Adipose tissue (tissue), 3 donors: ENCODE data around the gene SPTB. TPM values are rescaled to one million over a fixed set of nuclear protein-coding genes. Genes with fewer than 3 reads are reported as not detected.
"Not testable (repeated sequence)": the region's sequence is repeated elsewhere in the genome, so short reads cannot be mapped to it uniquely, and the experiment has no call there.

Experiments
- H3K27ac ChIP-seq: one replicate; pipeline ENCODE4 v1.5.1; 2013; ENCODE audit warnings: low read depth, low read length
- WGBS, 3 donors: extraction: QIAGEN DNeasy Blood & Tissue Kit; methylation state at CpG; one replicate each; pipeline ENCODE4 v1.1.7; 2013; 5-methylcytosine and 5-hydroxymethylcytosine counted together
- polyA plus RNA-seq, 3 donors: library from polyadenylated mRNA; stranded (reverse); fragments of 200-250 nt; gene quantifications; one replicate each; pipeline ENCODE4 v1.2.3, GENCODE V29; 2013
- donor health status: healthy with polysubstance abuse.
- donor health status: Bipolar disorder and iron deficiency.
- donor health status: healthy.

Gene SPTB
- polyA plus RNA-seq, 3 donors, result 1.1 to 3.0 (median 2.5) TPM

- H3K27ac ChIP-seq, result no peak overlapping the region
- 61 to 92% (median 83%) methylated on average over 9 of the region's 9 CpGs for WGBS, 3 donors
Measured at GRCh38 chr14:64806202-64806861, 73.4 kb downstream of the SPTB start.

GRCh38 chr14:64805646-64806045, 74.1 kb downstream of the SPTB start:
- WGBS, 3 donors, result 89 to 98% (median 94%) methylated on average over 3 of the region's 3 CpGs
- not testable (repeated sequence) for H3K27ac ChIP-seq

GRCh38 chr14:64804754-64805260, 74.9 kb downstream of the SPTB start:
- WGBS, 3 donors, result 88 to 93% (median 91%) methylated on average over 12 of the region's 12 CpGs
- no peak overlapping the region for H3K27ac ChIP-seq

- WGBS, 3 donors, result 94 to 100% (median 95%) methylated on average over 1 of the region's 1 CpG
- no peak overlapping the region for H3K27ac ChIP-seq
Measured at GRCh38 chr14:64801800-64802199, 77.9 kb downstream of the SPTB start.

- WGBS, 3 donors, result 82 to 92% (median 90%) methylated on average over 11 of the region's 11 CpGs
- H3K27ac ChIP-seq, result no peak overlapping the region
Measured at GRCh38 chr14:64801046-64801445, 78.7 kb downstream of the SPTB start.

- WGBS, 3 donors, result 65 to 81% (median 81%) methylated on average over 3 of the region's 3 CpGs
- H3K27ac ChIP-seq, result no peak overlapping the region
Measured at GRCh38 chr14:64800000-64800399, 79.7 kb downstream of the SPTB start.

- 96 to 99% (median 96%) methylated on average over 10 of the region's 10 CpGs for WGBS, 3 donors
- H3K27ac ChIP-seq, result no peak overlapping the region
Measured at GRCh38 chr14:64799555-64799954, 80.2 kb downstream of the SPTB start.

- 92 to 97% (median 92%) methylated on average over 11 of the region's 11 CpGs for WGBS, 3 donors
- no peak overlapping the region for H3K27ac ChIP-seq
Measured at GRCh38 chr14:64796369-64796768, 83.3 kb downstream of the SPTB start.

- WGBS, 3 donors, result 74 to 94% (median 78%) methylated on average over 3 of the region's 3 CpGs
- H3K27ac ChIP-seq, result no peak overlapping the region
Measured at GRCh38 chr14:64795921-64796320, 83.8 kb downstream of the SPTB start.

GRCh38 chr14:64795211-64795610, 84.5 kb downstream of the SPTB start:
- 93 to 97% (median 97%) methylated on average over 15 to 16 of the region's 16 CpGs for WGBS, 3 donors
- H3K27ac ChIP-seq, result no peak overlapping the region

GRCh38 chr14:64792871-64793560, 86.7 kb downstream of the SPTB start:
- 94 to 95% (median 95%) methylated on average over 26 of the region's 26 CpGs for WGBS, 3 donors
- H3K27ac ChIP-seq, result no peak overlapping the region

GRCh38 chr14:64792231-64792630, 87.5 kb downstream of the SPTB start:
- WGBS, 3 donors, result 86 to 88% (median 87%) methylated on average over 4 of the region's 4 CpGs
- H3K27ac ChIP-seq, result no peak overlapping the region

- WGBS, 3 donors, result 82 to 90% (median 84%) methylated on average over 6 of the region's 6 CpGs
- H3K27ac ChIP-seq, result no peak overlapping the region
Measured at GRCh38 chr14:64790478-64790877, 89.2 kb downstream of the SPTB start.

- no peak overlapping the region for H3K27ac ChIP-seq
- 58 to 75% (median 74%) methylated on average over 5 of the region's 5 CpGs for WGBS, 3 donors
Measured at GRCh38 chr14:64789696-64790095, 90.0 kb downstream of the SPTB start.

- no peak overlapping the region for H3K27ac ChIP-seq
- 33 to 48% (median 43%) methylated on average over 1 of the region's 1 CpG for whole genome bisulfite sequencing, 3 donors
Measured at GRCh38 chr14:64788706-64789105, 91.0 kb downstream of the SPTB start.

- H3K27ac ChIP-seq, result no peak overlapping the region
- 90 to 93% (median 92%) methylated on average over 6 of the region's 6 CpGs for WGBS, 3 donors
Measured at GRCh38 chr14:64787619-64788018, 92.1 kb downstream of the SPTB start.

- WGBS, 3 donors, result 85 to 90% (median 87%) methylated on average over 24 of the region's 24 CpGs
- no peak overlapping the region for H3K27ac ChIP-seq
Measured at GRCh38 chr14:64786296-64787149, 93.2 kb downstream of the SPTB start.

GRCh38 chr14:64784006-64784405, 95.7 kb downstream of the SPTB start:
- no peak overlapping the region for H3K27ac ChIP-seq
- 92 to 96% (median 94%) methylated on average over 9 of the region's 9 CpGs for WGBS, 3 donors

GRCh38 chr14:64782196-64782595, 97.5 kb downstream of the SPTB start:
- no peak overlapping the region for H3K27ac ChIP-seq
- WGBS, 3 donors, result 85 to 94% (median 93%) methylated on average over 11 of the region's 11 CpGs
